Right cardiac atrium (tissue), 5 donors: ENCODE measurements around the gene PPP1R1B. TPM values are rescaled to one million over a fixed set of nuclear protein-coding genes. Genes with fewer than 3 reads are reported as not detected.

Experiments used
- ATAC-seq, 2 donors: fragments of 200-7000 bp; cut with Tn5 transposase; one replicate each; pipeline versions ENCODE4 v1.8.0 to v1.9.1; 2020; ENCODE audit warnings: moderate library complexity in 2 of 2, mild to moderate bottlenecking in 1 of 2
- DNase-seq, 3 donors: peaks; one replicate each; pipeline ENCODE4 v3.0.0-alpha.2; 2020
- H3K27ac ChIP-seq: one replicate; pipeline ENCODE4 v1.5.1; 2013; ENCODE audit warnings: mild to moderate bottlenecking, low read length, control low read depth, moderate library complexity
- H3K27me3 ChIP-seq: one replicate; pipeline ENCODE4 v1.6.1; 2013; ENCODE audit not compliant: control insufficient read depth, insufficient read depth
- H3K4me1 ChIP-seq: one replicate; pipeline ENCODE4 v1.6.1; 2013; ENCODE audit warnings: low read length; ENCODE audit not compliant: control insufficient read depth, insufficient read depth
- H3K4me3 ChIP-seq: one replicate; pipeline ENCODE4 v1.5.1; 2013; ENCODE audit warnings: low read length, control low read depth
- H3K9me3 ChIP-seq: one replicate; pipeline ENCODE4 v1.6.1; 2013; ENCODE audit warnings: low read length; ENCODE audit not compliant: control insufficient read depth
- WGBS: extraction: QIAGEN DNeasy Blood & Tissue Kit; methylation state at CpG from one replicate; pipeline ENCODE4 v1.1.7; 2013; 5-methylcytosine and 5-hydroxymethylcytosine counted together
- intact Hi-C, 4 donors: fragments of 100-400 bp; cut with DNase I; formaldehyde crosslinking; loops; one replicate each; pipeline versions ENCODE4 v1.11.0 to v1.14.0; 2022 to 2023
- polyA plus RNA-seq: library from polyadenylated mRNA; stranded (reverse); fragments of 200-250 nt; gene quantifications from one replicate; pipeline ENCODE4 v1.2.3, GENCODE V29; 2013
- total RNA-seq, 4 donors: library from RNA; stranded (reverse); fragmentation: NEBNext Ultra II Directional; extraction: Animal tissue kit (Norgen Biotek cat#: 25700); gene quantifications; one replicate each; pipeline ENCODE4 v1.2.1, GENCODE V29; 2021
- donor health status: healthy with polysubstance abuse.
- donor health status: DM: no; HTN: yes; CAD: no.
- donor health status: DM: no; HTN: no; CAD: no.
- donor health status: DM: no; HTN: yes; CAD: no; lungs with severe emphysema.
- donor health status: DM: yes; HTN: yes; CAD: no.

Gene PPP1R1B
- total and polyA plus RNA-seq, 5 donors, result 2.0 to 6.6 (median 2.6) TPM

DNA sequence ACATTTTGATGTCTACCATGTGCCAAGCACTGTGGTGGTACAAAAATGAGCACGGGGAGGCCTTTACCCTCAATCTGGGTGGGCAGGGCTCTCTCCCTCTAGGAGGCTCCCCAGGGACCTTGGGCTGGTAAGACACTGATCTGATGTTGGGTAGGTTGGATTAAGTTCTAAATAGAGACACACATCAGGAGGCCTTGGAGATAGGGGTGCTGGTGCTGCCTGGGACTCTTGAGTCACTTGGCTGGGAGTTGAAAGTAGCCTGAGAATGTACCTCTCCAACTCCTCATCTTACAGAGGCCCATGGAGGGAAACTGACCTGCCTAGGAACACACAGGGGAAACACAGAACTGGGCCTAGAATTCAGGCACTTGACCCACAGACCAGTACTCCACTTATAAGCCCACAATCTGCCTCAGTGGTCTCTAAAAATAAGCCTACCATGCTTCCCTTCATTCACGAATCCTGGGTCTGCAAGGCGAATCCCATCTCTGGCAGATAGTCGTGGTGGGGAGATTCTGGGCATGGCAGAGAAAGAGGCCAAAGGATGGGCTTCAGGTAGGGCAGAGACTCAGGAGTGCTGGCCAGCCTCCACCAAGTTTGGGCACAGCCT is 17.2 kb upstream of the PPP1R1B start:
- 82% methylated on average over 4 of the region's 4 CpGs for WGBS
- peaks cover 3% of the 10 kb centered on the region for H3K4me1 ChIP-seq
- no peaks in the 10 kb centered on the region for H3K27me3 ChIP-seq
- no peak overlapping the region for H3K27ac ChIP-seq
- intact Hi-C loops, result no loop called here
- H3K4me3 ChIP-seq, result no peak overlapping the region
- H3K9me3 ChIP-seq, result no peaks in the 10 kb centered on the region
- DNase-seq (no peak), ATAC-seq (no peak)

DNA sequence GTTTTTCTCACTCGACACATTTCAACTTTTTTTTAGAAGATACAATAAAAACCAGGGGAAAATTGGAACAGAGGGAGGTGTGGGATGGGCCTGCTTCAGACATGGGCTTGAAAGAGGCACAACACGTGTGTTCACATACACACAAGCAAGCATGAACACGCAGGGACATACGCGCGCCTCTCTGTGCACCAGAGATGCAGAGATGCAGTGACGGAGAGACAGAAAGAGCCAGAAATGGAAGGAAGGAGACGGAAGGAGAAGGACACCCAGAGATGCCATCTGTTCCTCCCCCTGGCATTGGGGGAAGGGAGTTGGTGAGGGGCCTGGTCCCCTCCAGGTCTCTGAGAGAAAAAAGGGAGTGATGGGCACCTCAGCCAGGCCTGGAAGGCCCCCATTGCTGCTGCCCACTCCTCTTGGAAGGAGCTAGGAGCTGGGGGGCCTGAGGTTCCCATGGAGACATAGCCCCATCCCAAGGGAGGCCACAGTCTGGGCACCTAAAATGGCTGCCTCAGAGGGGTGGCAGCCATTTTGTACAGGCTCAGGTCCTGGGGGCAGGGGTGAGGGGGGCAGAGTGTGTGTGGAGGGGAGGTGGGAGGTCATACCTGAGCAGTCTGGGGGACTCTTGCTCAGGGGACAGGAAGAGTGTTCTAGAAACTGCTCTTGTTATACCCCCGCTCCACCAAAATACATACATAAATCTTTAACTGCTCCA is 15.2 kb upstream of the PPP1R1B start:
- DNase-seq, result peak in 1 of 3 donors; percentile 1
- Histone ChIP-seq H3K4me1 (no peaks in the 10 kb centered on the region), H3K9me3 (no peaks in the 10 kb centered on the region), H3K4me3 (no peak overlapping the region), H3K27me3 (no peaks in the 10 kb centered on the region), H3K27ac (no peak overlapping the region)
- 83% methylated on average over 9 of the region's 9 CpGs for WGBS
- intact Hi-C loops, result no loop called here
- no peak for ATAC-seq

DNA sequence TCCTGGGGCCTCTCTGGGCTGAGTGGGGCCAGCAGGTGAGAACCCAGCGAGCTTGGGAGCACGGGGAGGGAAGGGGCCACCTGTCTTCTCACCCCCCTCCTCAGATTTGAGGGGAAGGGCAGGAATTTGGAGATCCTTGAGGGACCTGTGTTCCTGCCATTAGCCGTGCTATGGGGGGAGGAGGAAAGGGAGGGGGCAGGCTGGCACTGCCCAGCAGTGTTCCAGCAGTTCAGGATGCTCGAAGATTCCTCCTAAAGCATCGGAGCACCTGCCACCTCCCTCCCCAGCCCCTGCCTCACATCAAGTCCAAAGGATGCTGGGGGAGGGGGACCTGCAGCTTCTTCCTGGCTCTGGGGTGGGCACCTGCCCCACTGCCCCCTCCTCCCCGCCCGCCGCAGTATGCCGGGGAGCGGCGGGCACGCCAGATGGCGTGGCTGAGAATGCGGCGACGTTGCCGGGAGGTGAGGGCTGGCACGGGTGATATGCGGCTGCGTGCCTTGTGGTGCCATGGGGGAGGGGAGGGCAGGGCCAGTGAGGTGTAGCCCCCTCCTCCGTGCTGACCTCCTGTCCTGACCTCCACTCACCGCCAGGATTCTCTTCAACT is 14.4 kb upstream of the PPP1R1B start:
- no peak overlapping the region for H3K27ac ChIP-seq
- H3K4me1 ChIP-seq, result no peaks in the 10 kb centered on the region
- no peaks in the 10 kb centered on the region for H3K27me3 ChIP-seq
- no peak overlapping the region for H3K4me3 ChIP-seq
- WGBS, result 74% methylated on average over 22 of the region's 22 CpGs
- no peak for DNase-seq
- intact Hi-C loops, result no loop called here
- no peak for ATAC-seq
- H3K9me3 ChIP-seq, result no peaks in the 10 kb centered on the region

DNA sequence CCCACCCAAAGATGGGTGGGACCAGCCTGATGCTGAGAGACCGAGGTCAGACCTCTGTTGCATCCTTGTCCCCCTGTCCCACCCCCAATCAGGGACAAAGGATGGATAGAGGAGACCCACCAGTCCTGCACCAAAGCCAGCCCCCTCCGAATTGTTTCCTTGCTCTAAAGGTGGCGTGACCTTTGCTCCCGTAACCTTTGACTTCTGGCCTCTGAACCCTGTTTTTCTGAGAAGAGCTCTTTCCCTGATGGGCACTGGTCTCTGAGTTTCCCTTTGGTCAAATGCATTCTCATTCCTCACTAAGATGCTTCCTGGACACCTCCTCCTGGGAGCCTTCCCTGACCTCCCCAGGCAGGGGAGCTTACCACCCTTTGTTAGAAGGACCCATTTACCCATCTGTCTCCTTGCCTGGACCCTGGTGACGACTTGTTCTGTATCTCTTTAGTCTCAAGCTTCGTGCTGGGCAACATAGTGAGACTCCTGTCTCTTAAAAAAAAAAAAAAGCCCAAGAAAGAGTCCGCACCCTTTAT is 13.8 kb upstream of the PPP1R1B start:
- Histone ChIP-seq H3K27me3 (no peaks in the 10 kb centered on the region), H3K27ac (no peak overlapping the region), H3K4me1 (no peaks in the 10 kb centered on the region), H3K9me3 (no peaks in the 10 kb centered on the region), H3K4me3 (no peak overlapping the region)
- 70% methylated on average over 7 of the region's 7 CpGs for WGBS
- ATAC-seq, result no peak
- intact Hi-C loops, result no loop called here
- no peak for DNase-seq

DNA sequence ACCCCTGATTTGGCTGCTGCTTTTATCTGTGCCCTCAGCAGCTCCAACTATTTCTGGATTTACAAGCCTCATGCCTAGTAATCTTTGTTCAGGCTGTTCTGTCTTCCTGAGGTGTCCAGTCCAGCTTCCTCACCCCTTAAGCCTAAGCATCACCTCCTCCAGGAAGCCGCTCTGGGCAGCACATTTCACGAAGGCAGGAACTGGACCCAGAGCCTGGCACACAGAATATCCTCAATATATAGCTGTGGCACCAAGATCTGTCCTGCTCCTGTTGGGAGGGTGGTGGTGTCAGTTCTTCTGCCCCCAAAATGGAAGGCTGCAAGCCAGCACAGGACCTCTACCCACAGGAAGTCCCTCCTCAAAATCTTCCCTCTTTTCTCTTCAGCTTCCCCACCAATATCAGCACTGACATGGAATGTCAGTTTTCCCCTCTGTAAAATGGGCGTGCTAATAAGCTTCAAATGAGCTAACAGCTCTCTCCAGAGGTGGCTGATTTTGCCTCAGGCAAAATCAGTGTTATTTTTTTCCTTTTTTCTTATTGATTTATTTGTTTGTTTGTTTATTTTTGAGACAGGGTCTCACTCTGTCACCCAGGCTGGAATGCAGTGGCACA is 12.1 kb upstream of the PPP1R1B start:
- Histone ChIP-seq H3K9me3 (no peaks in the 10 kb centered on the region), H3K4me1 (no peaks in the 10 kb centered on the region), H3K4me3 (no peak overlapping the region), H3K27me3 (no peaks in the 10 kb centered on the region), H3K27ac (no peak overlapping the region)
- intact Hi-C loops, result loop anchor here in 1 of 4 donors (5.0 kb wide), 1 partner anchor 37 kb away; no protein-coding TSS in a partner anchor
- ATAC-seq (no peak), DNase-seq (no peak)
- WGBS, result 86% methylated on average over 3 of the region's 3 CpGs

DNA sequence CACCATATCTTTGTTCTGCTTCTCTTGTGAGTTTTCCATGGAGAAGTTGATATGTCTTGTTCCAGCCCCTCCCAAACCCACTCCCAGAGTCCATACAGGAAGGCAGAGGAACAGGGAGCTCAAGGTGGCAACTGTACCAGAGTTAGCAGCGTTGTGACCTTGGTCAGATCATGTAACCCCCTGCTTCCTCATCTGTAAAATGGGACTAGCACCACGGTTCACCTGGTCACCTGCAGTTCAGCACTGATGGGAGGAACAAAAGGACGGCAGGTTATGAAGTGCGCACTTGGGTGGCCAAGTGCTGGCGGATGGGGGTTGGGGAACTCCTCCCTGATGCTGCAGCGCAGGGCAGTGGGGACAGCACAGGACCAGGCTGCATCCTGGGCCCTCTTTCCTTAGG is 11.3 kb upstream of the PPP1R1B start:
- Histone ChIP-seq H3K4me1 (no peaks in the 10 kb centered on the region), H3K9me3 (no peaks in the 10 kb centered on the region), H3K27ac (no peak overlapping the region), H3K4me3 (no peak overlapping the region), H3K27me3 (no peaks in the 10 kb centered on the region)
- DNase-seq (peak in 1 of 3 donors; percentile 22), ATAC-seq (no peak)
- intact Hi-C loops, result loop anchor here in 1 of 4 donors (5.0 kb wide), 1 partner anchor 38 kb away; no protein-coding TSS in a partner anchor
- WGBS, result 62% methylated on average over 6 of the region's 6 CpGs

DNA sequence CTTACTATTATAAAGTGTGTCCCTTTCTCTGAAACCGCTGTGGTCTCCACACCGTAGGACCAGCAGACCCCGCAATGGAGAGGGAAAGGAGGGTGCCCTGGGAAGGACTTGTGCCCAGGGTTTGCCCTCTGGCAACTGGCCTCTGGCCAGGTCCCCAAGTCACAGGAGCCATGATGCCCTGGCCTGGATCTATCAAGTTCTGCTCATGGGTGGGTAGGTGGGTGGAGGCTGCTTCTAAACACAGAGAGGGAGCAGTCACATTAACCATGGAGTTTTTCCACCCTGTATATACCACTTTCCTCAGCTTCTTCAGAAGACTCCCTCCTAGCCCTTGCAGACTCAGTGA is 9.7 kb upstream of the PPP1R1B start:
- 85% methylated on average over 3 of the region's 3 CpGs for WGBS
- Histone ChIP-seq H3K27me3 (no peaks in the 10 kb centered on the region), H3K27ac (no peak overlapping the region), H3K4me3 (no peak overlapping the region), H3K9me3 (no peaks in the 10 kb centered on the region), H3K4me1 (no peaks in the 10 kb centered on the region)
- ATAC-seq, result no peak
- intact Hi-C loops, result loop anchor here in 1 of 4 donors (5.0 kb wide), 1 partner anchor 40 kb away; no protein-coding TSS in a partner anchor
- no peak for DNase-seq

DNA sequence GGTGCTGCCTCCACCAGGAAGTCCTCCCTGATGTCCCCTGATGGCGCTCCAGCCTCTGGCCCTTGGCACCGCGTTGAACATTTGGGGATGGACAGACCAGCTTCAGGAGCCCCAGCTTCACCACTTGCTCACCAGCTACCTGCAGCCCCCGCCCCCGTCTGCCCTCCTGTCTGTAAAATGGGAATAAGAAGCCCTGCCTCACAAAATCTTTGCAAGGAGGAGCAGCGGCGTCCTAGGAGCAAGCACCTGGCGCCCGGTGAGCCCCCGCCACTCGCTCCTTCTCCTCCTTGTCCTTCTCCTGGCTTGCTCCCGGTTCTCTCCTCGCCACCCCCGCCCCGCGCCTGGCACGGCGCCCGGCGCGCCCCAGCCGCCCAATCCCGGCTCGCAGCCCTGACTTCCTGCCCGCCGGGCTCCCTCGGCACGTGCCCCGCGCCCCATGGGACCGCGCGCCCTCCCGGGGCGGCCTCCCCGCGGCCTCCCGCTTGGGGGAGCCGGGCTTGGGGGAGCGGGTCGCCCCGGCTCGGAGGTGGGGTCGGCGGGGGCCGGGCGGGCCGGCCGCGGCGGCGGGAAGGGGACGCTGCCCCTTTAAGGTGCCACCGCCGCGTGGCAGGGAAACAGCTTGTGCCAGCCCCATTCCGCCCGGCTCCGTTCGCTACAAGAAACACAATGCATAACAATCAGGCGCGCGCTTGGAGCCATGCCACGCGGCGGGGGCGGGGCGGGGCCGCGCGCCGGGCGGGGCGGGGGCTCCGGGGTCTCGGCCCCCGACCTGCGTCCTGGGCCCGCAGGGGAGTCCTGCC is 9.1 kb upstream of the PPP1R1B start:
- peak; percentile 34 to 49 for ATAC-seq
- no peaks in the 10 kb centered on the region for H3K9me3 ChIP-seq
- DNase-seq, result peak; percentile 61 to 89 (median 85)
- intact Hi-C loops, result loop anchor here in 1 of 4 donors (2.0 to 5.0 kb wide), 2 partner anchors 40 to 137 kb away; no protein-coding TSS in a partner anchor
- WGBS, result 2% methylated on average over 79 of the region's 79 CpGs
- peak overlapping the region; percentile 91 for H3K4me3 ChIP-seq
- H3K4me1 ChIP-seq, result no peaks in the 10 kb centered on the region
- no peaks in the 10 kb centered on the region for H3K27me3 ChIP-seq
- H3K27ac ChIP-seq, result no peak overlapping the region

DNA sequence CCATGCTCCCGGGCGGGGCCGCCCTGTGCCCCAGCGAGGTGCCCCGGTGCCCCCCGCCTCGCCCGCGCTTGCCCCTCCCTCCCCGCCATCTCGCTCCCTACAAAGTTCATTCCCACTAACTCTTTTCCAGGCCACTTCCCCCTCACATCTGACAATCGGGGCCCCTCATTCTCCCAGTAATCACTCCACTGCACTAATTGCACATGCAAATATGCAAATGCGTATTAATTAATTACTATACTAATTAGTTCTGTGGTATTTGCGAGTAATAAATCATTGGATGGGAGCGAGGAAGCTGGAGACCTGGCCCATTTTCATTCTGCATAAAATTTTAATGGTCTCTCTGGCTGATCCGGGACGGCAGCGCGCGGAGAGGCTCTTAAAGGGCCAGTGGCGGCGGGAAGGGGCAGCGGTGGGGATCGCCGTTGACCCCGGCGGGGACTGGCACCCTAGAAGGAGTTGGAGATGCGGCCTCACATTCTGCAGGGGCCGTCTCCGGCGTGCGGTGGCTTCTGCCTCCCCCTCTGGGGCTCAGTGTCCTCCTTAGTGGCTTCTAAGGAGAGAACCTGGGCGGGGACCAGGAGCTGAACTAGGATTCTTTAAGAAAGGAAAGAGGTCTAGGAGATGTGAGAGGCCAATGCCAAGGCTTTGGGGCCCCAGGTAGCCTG is 8.4 kb upstream of the PPP1R1B start:
- Histone ChIP-seq H3K27me3 (no peaks in the 10 kb centered on the region), H3K9me3 (no peaks in the 10 kb centered on the region), H3K4me3 (peak overlapping the region; percentile 91), H3K4me1 (no peaks in the 10 kb centered on the region), H3K27ac (no peak overlapping the region)
- intact Hi-C loops, result loop anchor here in 1 of 4 donors (2.0 to 5.0 kb wide), 2 partner anchors 41 to 136 kb away; no protein-coding TSS in a partner anchor
- 4% methylated on average over 33 of the region's 33 CpGs for WGBS
- DNase-seq (peak in 1 of 3 donors; percentile 67), ATAC-seq (no peak)
